ENCODE data around the gene CORO6.
A peak's percentile ranks its signal among the peaks of the same experiment; 100 is the strongest.
"Not testable (repeated sequence)": the region's sequence is repeated elsewhere in the genome, so short reads cannot be mapped to it uniquely, and the experiment has no call there.

Gene CORO6

GRCh38 chr17:29622337-29623282, at the start of gene CORO6:
CORO6 (minus strand) TSS chr17:29622912; CDS start chr17:29621421, 1,491 bp downstream.
- DNase-seq (ENCODE audit: low read depth), result no peak

- DNase-seq (ENCODE audit: low read depth), result no peak
Observed at GRCh38 chr17:29671661-29672060, 48.9 kb upstream of the CORO6 start.

GRCh38 chr17:29669266-29669665, 46.6 kb upstream of the CORO6 start:
- DNase-seq (ENCODE audit: low read depth), result no peak

GRCh38 chr17:29667969-29668368, 45.3 kb upstream of the CORO6 start:
- no peak for DNase-seq (ENCODE audit: low read depth)

- DNase-seq (ENCODE audit: low read depth), result no peak
Observed at GRCh38 chr17:29665481-29665810, 42.7 kb upstream of the CORO6 start.

- DNase-seq (ENCODE audit: low read depth), result peak; percentile 71
Observed at GRCh38 chr17:29664743-29665480, 42.2 kb upstream of the CORO6 start.

- DNase-seq (ENCODE audit: low read depth), result no peak
Observed at GRCh38 chr17:29663155-29663554, 40.4 kb upstream of the CORO6 start.

GRCh38 chr17:29661213-29661612, 38.5 kb upstream of the CORO6 start:
- DNase-seq (ENCODE audit: low read depth), result no peak

GRCh38 chr17:29659155-29659554, 36.4 kb upstream of the CORO6 start:
- DNase-seq (ENCODE audit: low read depth), result no peak

GRCh38 chr17:29655323-29655722, 32.6 kb upstream of the CORO6 start:
- DNase-seq (ENCODE audit: low read depth), result no peak

GRCh38 chr17:29653995-29654714, 31.4 kb upstream of the CORO6 start:
- no peak for DNase-seq (ENCODE audit: low read depth)

- DNase-seq (ENCODE audit: low read depth), result no peak
Observed at GRCh38 chr17:29652976-29653375, 30.3 kb upstream of the CORO6 start.

- not testable (repeated sequence) for DNase-seq (ENCODE audit: low read depth)
Observed at GRCh38 chr17:29651913-29652312, 29.2 kb upstream of the CORO6 start.

- DNase-seq (ENCODE audit: low read depth), result no peak
Observed at GRCh38 chr17:29650396-29650795, 27.7 kb upstream of the CORO6 start.

- DNase-seq (ENCODE audit: low read depth), result no peak
Observed at GRCh38 chr17:29649359-29649758, 26.6 kb upstream of the CORO6 start.

- no peak for DNase-seq (ENCODE audit: low read depth)
Observed at GRCh38 chr17:29648005-29648404, 25.3 kb upstream of the CORO6 start.

- DNase-seq (ENCODE audit: low read depth), result no peak
Observed at GRCh38 chr17:29645515-29646051, 22.9 kb upstream of the CORO6 start.

- no peak for DNase-seq (ENCODE audit: low read depth)
Observed at GRCh38 chr17:29643817-29644160, 21.1 kb upstream of the CORO6 start.

- no peak for DNase-seq (ENCODE audit: low read depth)
Observed at GRCh38 chr17:29642171-29642611, 19.5 kb upstream of the CORO6 start.

- no peak for DNase-seq (ENCODE audit: low read depth)
Observed at GRCh38 chr17:29640981-29641642, 18.4 kb upstream of the CORO6 start.

GRCh38 chr17:29640413-29640812, 17.7 kb upstream of the CORO6 start:
- no peak for DNase-seq (ENCODE audit: low read depth)

GRCh38 chr17:29633886-29634285, 11.2 kb upstream of the CORO6 start:
- DNase-seq (ENCODE audit: low read depth), result no peak

Data from HS-5 (cell line).